HG03064 (cell line): ENCODE measurements around the gene OPCML.

Source experiments
- ATAC-seq: cut with Tn5 transposase; IDR thresholded peaks from one replicate; pipeline ENCODE4 v1.9.1; 2021; ENCODE audit warnings: low read depth; ENCODE audit not compliant: unreplicated experiment

OPCML gene

DNA sequence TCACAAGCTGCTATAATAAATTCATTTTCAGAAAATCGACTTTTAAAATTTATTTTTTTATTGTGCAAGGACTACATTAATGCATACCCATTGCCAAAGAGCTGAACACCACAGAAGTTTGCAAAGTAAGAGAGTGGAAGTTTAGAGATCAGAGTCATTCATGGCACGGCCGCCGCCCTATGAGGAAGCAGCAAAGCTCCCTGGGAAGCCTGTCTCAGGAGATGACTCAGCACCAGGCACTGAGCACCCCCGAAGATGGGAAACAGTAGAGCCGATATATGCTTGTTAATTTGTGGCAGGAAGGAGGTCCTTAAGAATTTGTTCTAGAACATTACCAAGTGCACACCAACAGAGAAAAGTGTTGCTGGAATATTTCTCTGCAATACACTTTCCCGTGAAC is 693.7 kb downstream of the OPCML start:
- ATAC-seq: no peak

DNA sequence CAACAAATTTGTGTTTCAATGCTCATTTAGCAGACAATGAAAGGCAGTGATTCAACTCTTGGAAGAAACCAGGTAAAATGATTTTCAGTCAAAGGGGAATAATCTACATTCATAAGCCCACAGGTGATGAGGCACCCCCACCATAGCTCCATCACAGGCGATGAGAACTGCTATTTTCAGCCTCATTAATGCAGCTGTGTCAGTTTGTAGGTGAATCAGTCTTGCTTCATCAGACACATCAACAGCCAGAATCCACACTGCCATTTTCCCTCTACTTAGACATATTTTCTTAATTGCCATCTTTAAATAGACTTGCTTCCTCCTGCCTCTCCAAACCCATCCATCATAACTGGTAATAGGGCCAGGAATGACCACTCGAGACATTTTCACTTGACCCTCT is 701.0 kb downstream of the OPCML start:
- ATAC-seq: no peak

DNA sequence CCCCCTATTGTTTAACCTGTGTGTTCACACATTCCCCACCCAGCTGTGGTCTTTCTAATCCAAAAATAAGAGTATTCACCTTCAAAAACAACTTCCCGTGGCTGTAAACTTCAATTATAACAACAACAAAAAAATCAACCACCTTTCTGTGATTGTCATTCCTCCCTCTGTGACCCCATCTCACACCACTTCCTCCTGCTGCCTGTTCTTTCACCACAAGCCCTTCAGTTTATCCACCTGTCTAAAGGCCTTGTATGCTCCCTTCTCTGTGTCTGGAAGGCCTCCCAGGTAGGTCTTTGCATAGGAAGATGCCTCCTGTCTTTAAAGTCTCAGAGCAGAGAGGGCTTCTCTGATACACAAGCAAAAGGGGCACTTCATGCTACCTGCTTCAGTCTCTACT is 707.7 kb downstream of the OPCML start:
- ATAC-seq: no peak

DNA sequence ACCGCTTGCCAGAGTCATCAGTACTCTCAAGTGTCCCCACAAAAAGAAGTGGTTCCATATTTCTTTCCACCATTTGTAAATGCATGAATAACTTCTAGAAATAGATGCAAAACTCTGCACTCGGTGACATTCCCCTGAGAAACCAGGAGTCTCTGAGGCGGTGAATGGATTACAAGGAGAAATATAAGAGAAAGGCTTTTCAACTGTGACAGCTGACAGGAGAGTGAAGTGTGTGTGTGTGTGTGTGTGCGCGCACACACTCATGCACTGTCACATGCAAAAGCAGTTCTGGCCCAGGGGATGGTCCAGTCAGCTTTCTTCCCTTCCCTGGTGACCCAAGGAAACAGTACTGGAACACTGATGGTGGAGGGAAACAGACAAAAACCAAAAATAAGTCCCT is 710.0 kb downstream of the OPCML start:
- no peak for ATAC-seq

DNA sequence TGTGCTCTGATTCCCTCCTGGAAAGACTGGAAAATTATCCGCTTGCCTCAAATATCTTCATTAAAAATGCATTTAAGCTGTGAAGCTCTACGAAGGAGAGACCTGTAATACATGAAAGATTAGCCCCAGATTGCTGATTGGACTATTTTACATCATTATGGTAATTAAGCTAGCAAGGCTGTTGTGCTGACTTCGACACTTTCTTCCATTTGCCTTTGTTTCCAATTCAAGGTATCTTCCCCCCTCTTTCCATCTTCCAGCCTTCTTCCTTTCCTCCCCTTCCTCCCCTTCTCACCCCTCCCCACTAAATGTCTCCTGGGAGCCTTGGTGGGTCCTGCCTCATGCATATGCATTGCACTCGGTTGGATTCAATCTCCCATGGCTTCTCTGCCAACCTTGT is 710.8 kb downstream of the OPCML start:
- ATAC-seq: no peak

DNA sequence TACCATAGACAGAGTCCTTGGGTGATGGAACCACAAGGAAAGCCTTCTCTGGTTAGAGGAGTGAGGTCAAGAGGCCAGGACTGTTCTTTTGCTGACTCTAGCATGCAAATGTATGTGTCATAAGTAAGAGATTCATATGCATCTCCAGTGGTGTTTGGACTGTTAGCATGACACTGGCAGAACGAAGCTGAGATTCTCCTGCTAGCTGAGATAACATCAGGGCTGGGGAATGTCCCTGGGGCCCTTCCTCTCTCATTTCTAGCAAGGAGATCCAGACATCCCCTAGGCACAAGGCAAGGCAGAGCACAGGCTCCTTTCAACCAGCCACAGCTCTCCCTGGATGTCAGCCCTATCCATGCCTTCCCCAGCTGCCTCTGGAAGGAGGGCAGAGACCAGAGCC is 711.3 kb downstream of the OPCML start:
- no peak for ATAC-seq

DNA sequence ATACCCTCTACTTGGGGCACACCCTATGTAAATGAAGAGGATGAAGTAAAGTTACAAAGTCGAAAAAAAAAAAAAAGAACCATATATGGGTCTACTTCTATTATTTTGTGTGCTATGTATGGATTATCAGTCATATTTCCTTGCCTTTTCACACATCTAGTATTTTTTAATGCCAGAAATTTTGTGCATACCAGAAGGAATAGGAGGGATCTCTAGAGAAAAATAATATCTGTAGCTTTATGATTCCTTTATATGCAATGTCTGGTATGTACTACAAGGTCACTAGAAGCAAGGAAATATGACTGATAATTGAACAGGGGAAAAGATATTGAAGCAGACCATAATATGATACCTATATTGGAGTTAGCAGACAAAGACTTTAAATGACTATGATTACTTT is 713.4 kb downstream of the OPCML start:
- ATAC-seq: no peak

DNA sequence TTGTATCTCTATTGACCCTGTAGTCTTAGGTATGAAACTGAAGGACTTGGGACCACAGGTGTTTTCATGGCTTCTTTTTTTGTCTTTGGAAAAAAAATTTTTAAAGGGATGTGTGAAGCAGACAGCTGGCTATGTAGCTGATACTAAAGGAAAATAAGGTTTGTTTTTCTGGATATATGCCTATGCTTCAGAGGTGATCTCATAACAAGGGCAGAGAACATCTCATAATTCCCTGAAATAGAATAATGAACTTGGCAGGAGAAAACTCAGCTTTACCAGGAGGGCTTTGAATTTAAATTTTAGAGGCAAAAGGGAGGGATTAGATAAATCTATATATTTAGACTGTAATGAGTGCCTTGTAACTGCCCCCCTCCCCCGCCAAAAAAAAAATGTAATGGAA is 714.9 kb downstream of the OPCML start:
- ATAC-seq: no peak

DNA sequence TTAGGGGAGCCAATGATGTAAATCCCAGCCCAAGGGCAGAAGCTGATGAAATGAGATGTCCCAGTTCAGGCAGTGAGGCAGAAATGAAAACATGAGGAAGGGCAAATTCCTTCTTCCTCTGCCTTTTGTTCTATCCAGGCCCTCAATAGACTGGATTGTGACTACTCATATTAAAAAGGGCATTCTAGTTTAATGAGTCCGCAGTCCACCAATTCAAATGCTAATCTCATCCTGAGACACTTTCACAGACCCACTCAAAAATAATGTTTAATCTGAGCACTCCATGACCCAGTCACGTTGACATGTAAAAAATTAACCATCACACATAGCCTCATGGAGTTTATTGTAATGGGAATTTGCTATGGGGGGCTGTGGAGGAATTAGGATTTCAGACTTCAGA is 717.9 kb downstream of the OPCML start:
- no peak for ATAC-seq

DNA sequence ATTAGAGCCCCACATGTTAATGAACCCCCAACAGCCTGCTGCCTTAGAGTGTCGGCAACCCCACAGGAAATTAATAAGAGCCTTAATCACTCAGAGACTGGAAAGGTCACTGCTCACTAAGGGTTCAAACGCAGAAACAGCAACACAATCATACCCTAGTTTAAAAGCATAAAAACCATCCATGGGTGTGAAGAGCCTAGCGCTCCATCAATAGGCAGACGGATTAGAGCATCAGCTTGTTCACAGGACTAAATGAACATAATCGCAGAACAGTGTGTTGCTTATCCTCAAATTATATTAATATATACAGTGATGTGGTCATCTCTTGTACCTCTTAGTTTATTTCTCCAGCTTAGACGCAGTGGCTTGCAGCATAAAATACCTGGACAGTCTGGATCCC is 720.7 kb downstream of the OPCML start:
- ATAC-seq: no peak

DNA sequence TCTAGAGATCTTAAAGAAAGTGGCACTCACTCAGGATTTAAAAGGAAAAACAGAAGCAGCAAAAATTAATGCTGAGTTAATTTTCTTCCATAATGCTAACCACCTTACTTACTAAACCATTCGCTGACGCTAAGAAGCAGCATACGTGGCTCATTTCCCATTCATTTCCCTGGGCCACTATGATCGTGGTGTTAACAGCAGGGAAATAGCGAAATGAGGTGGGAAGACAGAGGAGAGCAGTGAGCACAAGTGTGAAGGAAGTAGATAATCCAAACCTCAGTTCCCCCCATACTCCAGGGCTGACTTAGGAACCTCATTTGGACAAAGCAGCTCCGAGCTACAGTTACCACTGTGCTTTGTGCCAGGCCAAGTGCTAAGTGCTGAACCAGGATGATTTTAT is 723.2 kb downstream of the OPCML start:
- no peak for ATAC-seq

DNA sequence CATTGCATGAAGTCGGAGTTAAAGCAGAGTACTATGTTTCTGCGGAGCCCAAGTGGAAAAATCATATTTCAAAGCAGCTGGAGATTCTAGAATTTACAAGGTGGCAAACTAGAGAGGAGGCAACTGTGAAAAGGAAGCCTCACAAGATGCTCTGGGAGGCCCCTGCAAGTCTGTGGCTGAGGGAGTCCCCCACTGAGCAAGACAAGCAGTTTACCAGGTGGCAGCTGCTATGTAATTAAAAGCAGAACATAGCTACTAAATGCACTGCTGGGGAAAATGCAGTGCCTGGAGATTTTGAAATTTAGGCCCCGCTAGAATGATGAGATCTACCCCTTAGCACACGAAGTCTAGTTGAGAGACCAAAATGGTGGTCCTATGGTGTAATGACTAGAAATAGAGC is 728.0 kb downstream of the OPCML start:
- no peak for ATAC-seq

DNA sequence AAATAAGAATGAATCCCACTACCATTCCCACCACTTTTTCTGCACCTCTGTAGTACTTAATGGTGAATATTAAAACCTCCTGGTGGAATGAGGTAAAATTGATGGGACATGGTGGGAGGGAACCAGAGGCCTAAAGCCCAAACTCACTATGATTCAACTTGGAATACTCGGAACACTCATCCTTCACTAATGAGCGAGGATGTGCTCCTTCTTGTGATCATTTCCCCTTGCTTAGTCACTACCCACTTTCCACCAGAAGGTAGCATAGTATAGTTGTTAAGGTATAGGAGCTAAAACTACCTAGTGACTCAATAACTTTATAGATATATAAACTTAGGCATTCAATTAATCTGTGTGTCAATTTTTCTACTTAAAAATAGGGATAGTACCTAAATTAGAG is 728.9 kb downstream of the OPCML start:
- ATAC-seq: no peak

DNA sequence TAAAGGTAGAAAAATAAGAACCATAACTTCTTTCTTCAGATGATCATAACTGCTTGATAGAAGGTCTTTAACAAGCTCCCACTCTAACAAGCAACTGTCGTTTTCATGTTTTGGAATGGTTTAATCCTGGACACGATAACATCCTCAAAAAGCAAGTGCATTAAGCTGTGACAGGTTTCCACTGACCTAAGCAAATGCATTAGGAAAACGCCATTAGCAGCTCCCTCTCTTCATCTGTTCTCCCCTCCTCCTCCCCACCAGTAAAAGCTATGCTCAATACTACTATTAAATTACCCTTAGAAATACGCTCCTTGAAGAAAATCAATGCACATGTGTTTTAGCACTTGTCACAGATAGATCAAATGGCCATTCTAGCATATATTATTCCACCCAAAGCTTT is 729.4 kb downstream of the OPCML start:
- no peak for ATAC-seq

DNA sequence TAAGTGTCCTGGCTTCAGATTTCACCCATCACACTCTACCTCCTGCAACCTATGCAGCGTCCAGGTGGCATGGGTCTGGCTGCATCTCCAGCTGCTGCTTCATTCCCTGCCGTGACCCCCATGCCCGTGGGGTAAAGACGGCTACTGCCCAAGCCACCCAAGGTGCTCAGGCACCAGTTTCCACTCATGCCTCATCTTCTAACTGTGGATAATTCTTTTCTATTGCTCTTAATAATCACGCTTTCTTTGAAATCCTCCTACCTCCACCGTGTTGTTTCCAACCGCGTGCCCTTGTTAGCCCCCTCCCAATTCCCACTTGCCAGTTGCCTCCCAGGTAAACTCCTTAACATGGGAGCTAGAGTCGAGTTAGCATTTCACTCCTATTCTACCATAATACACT is 738.5 kb downstream of the OPCML start:
- no peak for ATAC-seq

DNA sequence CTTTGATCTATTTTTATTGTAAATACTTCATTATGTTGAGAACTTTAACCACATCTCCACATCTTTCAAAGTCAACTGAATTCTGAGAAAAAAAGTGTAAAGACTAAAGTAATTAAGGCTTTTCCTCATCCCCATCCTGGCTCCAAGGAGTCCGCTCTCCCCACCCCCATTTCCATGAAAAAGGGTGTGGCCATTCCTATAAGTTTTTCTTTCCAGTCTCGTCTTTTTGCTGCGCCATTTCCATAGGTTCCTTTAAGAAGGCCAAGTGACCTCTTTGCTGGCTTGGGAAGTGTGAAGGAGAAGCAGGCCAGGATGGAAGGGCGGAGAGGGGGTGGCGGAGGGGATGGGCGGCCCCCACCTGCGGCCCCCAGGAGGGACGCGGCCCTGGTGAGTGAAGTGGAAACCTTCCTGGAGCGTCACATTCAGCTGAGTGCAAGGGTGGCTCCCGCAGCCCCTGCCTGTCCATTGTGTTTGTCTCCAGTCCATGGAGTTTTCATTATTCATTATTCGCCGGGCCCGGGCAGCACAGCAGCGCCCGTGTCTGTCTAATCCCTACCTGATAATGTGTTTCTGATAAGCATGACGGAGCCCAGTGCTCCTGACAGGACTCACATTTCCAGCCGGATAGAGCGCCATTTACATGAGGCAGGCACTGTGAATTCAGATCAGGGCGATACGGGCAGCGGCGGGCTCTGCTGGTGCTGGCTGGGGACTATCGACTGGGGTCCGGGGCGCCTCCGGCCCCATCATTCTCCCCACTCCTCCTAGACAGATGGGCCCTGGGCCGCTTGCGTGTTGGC is 739.8 kb downstream of the OPCML start:
- no peak for ATAC-seq

DNA sequence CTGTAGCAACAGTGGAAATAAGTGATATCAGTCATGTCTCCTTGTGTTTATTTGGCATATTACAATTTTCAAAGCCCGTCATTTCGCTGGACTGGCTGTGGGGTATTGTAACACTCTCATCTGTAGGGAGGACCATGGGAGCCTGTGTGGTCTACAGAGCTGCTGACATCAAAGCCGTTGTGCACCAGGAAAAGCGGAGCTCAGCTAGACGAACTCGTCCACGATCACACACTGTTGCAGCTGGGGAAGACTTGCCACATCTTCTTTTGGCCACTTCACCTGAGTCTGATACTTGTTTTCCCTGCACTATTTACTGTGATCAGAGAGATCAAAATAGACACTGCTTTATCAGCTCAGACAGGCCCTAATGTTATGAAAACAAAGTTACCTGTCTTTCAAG is 741.3 kb downstream of the OPCML start:
- ATAC-seq: no peak

DNA sequence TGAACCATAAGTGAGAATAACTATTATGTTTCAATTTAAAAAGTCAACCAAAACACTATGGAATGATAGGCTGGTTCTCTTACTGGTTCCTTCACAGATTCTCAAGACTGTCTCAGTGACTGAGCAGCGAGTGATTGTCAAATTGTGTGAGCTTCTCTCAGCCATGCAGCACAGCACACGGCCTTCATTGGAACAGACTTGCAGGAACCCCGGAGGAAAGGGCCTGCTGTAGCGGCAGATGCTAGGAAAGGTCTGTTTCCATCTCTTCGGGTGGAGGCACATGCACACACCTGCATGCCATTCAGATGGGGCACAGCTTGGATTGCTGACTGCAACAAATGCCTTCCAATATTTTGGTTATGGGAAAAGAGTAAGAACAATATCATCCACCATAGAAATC is 741.8 kb downstream of the OPCML start:
- ATAC-seq: no peak

DNA sequence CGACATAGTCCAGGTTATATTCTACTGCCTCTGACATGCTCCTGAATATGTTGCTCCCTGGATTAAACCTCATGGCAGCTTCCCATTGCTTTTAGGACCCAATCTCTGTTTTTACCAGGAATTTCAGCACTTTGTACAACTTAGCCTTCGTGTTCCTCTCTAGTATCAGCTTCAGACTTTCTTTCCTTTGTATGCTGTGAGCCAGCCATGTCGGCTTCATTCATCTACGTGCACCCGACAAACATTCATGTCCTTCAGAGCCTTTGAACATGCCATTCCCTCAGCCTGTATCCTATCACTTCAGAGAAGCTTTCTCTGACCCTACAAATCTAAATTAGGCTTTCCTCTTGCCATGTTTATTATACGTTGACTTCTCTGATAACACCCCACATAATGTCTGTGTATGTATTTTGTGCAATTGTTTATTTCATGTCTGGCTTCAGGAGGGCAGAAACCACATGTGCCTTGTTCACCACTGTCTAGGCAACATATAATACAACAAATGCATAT is 743.4 kb downstream of the OPCML start:
- ATAC-seq: no peak

DNA sequence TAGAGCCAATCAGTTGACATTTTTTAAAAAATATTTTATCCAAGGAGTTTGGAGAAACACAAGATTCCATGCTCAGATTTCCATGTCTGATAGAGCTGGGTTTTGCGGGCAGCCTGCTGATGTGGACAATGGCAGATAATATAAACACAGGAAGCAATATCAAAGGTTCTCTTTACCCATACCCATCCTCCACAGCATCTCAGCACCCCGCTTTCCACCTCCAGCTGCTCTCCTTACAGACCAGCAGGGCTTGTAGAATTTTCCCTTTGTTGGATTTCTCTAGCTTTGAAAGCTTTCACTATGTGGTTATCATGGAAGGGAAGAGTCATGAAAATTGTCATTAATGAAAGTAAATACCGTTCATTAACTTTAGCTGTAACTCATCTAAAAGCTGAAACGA is 746.4 kb downstream of the OPCML start:
- no peak for ATAC-seq

DNA sequence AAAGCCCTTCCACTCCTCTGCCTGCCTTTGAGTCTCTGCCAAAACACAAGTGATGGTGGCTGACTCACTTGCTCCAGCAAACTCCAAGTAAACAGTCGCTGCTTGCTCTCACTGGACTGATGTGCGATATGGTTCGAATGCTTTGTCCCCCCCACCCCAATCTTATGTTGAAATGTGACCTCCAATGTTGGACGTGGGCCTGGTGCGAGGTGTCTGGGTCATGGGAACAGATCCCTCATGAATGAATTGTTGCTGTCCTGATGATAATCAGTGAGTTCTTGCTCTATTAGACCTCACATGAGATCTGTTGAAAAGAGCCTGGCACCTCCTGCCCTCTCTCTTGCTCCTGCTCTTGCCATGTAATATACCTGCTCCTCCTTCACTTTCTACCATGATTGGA is 747.9 kb downstream of the OPCML start:
- ATAC-seq: no peak

DNA sequence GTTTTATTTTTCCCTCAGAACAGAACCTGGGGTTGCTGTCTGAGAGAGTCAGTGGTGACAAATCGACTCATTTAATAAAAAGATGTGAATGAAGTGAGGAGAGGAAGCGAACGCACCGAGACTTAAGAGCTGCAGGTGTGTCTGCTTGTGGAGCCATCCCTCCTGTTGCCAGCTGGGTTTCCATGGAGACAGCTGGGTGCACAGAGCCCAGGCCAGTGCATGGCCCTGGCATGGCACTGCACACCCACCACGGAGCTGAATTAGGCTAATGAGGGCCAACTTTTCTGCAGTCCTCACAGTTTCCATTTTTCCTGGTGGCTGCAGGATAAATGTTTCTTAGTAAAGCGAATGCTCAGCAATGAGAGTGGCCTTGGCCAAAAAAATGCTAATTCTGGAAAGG is 750.2 kb downstream of the OPCML start:
- no peak for ATAC-seq

DNA sequence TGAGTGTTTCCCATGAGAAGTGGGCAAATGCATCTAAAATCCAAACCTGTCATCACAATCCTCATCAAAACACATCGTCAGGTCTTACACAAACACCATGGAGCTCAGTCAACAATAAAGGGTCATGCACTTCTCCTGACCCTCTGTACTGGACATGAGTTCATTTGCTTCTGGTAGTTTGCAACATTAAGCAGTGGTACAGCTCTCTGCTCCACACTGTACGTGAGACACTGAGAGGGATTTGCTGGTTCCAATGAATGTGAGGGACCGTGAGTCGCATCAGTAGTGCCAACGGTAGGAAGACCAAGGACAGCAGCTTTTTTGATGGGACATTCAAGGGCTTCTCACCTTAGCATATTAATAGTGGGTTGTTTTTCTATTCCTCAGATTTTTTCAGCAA is 752.3 kb downstream of the OPCML start:
- ATAC-seq: no peak
